Hepatocyte (in vitro differentiated cells): ENCODE data around the gene SERPINE2. TPM values are rescaled to one million over a fixed set of nuclear protein-coding genes. Genes with fewer than 3 reads are reported as not detected.
A peak's percentile ranks its signal among the peaks of the same experiment; 100 is the strongest.

Experiments used
- DNase-seq: peaks from one replicate; pipeline ENCODE4 v3.0.0-alpha.2; 2016; ENCODE audit warnings: low spot score
- H2AFZ ChIP-seq: fragments of 200-600 bp; sonication (generic); 2 replicates; pipeline ENCODE4 v1.6.0; 2016; ENCODE audit warnings: antibody characterized with exemption, mild to moderate bottlenecking
- H3K27ac ChIP-seq: fragments of 200-600 bp; sonication (generic); 2 replicates; pipeline ENCODE4 v1.5.1; 2016; ENCODE audit warnings: mild to moderate bottlenecking
- H3K27me3 ChIP-seq: fragments of 200-600 bp; sonication (generic); 2 replicates; pipeline ENCODE4 v1.6.1; 2016
- H3K36me3 ChIP-seq: fragments of 200-600 bp; sonication (generic); replicated peaks from 2 replicates; pipeline ENCODE4 v1.5.1; 2016; ENCODE audit warnings: low read depth; ENCODE audit not compliant: insufficient read depth
- H3K4me1 ChIP-seq: fragments of 200-600 bp; sonication (generic); 2 replicates; pipeline ENCODE4 v1.5.1; 2016; ENCODE audit warnings: mild to moderate bottlenecking, moderate library complexity; ENCODE audit not compliant: insufficient read depth
- H3K4me2 ChIP-seq: fragments of 200-600 bp; sonication (generic); 2 replicates; pipeline ENCODE4 v1.6.0; 2016
- H3K4me3 ChIP-seq: fragments of 200-600 bp; sonication (generic); 2 replicates; pipeline ENCODE4 v1.5.1; 2016; ENCODE audit warnings: mild to moderate bottlenecking
- H3K79me2 ChIP-seq: fragments of 200-600 bp; sonication (generic); 2 replicates; pipeline ENCODE4 v1.6.0; 2017; ENCODE audit warnings: mild to moderate bottlenecking
- H3K9me2 ChIP-seq: fragments of 200-600 bp; sonication (generic); replicated peaks from 2 replicates; pipeline ENCODE4 v1.6.0; 2017; ENCODE audit warnings: mild to moderate bottlenecking; ENCODE audit not compliant: insufficient read depth
- H3K9me3 ChIP-seq: fragments of 200-600 bp; sonication (generic); 2 replicates; pipeline ENCODE4 v1.5.1; 2016; ENCODE audit warnings: low read depth, mild to moderate bottlenecking
- H4K20me1 ChIP-seq: fragments of 200-600 bp; sonication (generic); 2 replicates; pipeline ENCODE4 v1.6.0; 2016; ENCODE audit warnings: mild to moderate bottlenecking; ENCODE audit not compliant: insufficient read depth, poor library complexity, severe bottlenecking
- CTCF ChIP-seq: fragments of 200-600 bp; sonication (generic); IDR thresholded peaks from 2 replicates; pipeline ENCODE4 v1.5.1; 2016; ENCODE audit warnings: antibody characterized with exemption, mild to moderate bottlenecking; ENCODE audit not compliant: poor library complexity
- EZH2 ChIP-seq: fragments of 200-600 bp; sonication (generic); IDR thresholded peaks from 2 replicates; pipeline ENCODE4 v1.6.1; 2016; ENCODE audit warnings: antibody characterized with exemption, mild to moderate bottlenecking, borderline replicate concordance
- EZH2phosphoT487 ChIP-seq: fragments of 200-600 bp; sonication (generic); IDR thresholded peaks from one replicate; pipeline ENCODE4 v1.6.1; 2018; ENCODE audit warnings: antibody characterized with exemption, mild to moderate bottlenecking, low read depth, moderate library complexity; ENCODE audit not compliant: unreplicated experiment, severe bottlenecking
- WGBS: methylation state at CpG from one replicate; pipeline ENCODE4 v1.1.6; 2016; ENCODE audit warnings: low lambda C conversion rate; ENCODE audit errors: missing lambda C conversion rate; 5-methylcytosine and 5-hydroxymethylcytosine counted together
- polyA plus RNA-seq: library from polyadenylated mRNA; unstranded; fragments of >200 nt; fragmentation: Nextera tagmentation; extraction: Ambion mirVana; gene quantifications from 2 replicates; pipeline ENCODE4 v1.2.1, GENCODE V29; 2016
- total RNA-seq: library from RNA; depleted of rRNA; stranded (reverse); fragments of >200 nt; gene quantifications from 2 replicates; pipeline ENCODE4 v1.2.3, GENCODE V29; 2014

SERPINE2 gene
- total and polyA plus RNA-seq, 2 experiments from 2014 or later: 186 to 427 TPM

- TF ChIP-seq CTCF: no peak
- no peak for TF ChIP-seq EZH2
- no peak for DNase-seq
- H2AFZ ChIP-seq: no peak overlapping the region
- no peaks in the 10 kb centered on the region for H3K9me2 ChIP-seq
- 79% methylated on average over 5 of the region's 5 CpGs for WGBS
- H4K20me1 ChIP-seq: no peaks in the 10 kb centered on the region
- no peaks in the 10 kb centered on the region for H3K36me3 ChIP-seq
- H3K9me3 ChIP-seq: no peaks in the 10 kb centered on the region
- H3K4me2 ChIP-seq: no peak overlapping the region
- no peak overlapping the region for H3K4me3 ChIP-seq
- H3K79me2 ChIP-seq: no peaks in the 10 kb centered on the region
- no peaks in the 10 kb centered on the region for H3K27me3 ChIP-seq
- H3K4me1 ChIP-seq: no peaks in the 10 kb centered on the region
- H3K27ac ChIP-seq: no peak overlapping the region
Measured at GRCh38 chr2:224077773-224078507, 38.9 kb upstream of the SERPINE2 start.

GRCh38 chr2:224075588-224075987 lies 36.5 kb upstream of the SERPINE2 start:
- DNase-seq: no peak
- Histone ChIP-seq H3K4me2 (no peak overlapping the region), H3K4me1 (no peaks in the 10 kb centered on the region), H3K27me3 (no peaks in the 10 kb centered on the region), H2AFZ (no peak overlapping the region), H4K20me1 (no peaks in the 10 kb centered on the region), H3K27ac (no peak overlapping the region), H3K4me3 (no peak overlapping the region), H3K9me2 (no peaks in the 10 kb centered on the region), H3K36me3 (no peaks in the 10 kb centered on the region), H3K9me3 (no peaks in the 10 kb centered on the region), H3K79me2 (no peaks in the 10 kb centered on the region)
- 93% methylated on average over 3 of the region's 3 CpGs for WGBS
- TF ChIP-seq CTCF (no peak), EZH2 (no peak), EZH2phosphoT487 (no peak)

- no peaks in the 10 kb centered on the region for H3K36me3 ChIP-seq
- H3K27ac ChIP-seq: peak overlapping the region; percentile 14
- no peak for TF ChIP-seq CTCF
- no peak for TF ChIP-seq EZH2phosphoT487
- no peaks in the 10 kb centered on the region for H3K9me3 ChIP-seq
- no peaks in the 10 kb centered on the region for H3K27me3 ChIP-seq
- no peaks in the 10 kb centered on the region for H3K79me2 ChIP-seq
- H2AFZ ChIP-seq: no peak overlapping the region
- no peaks in the 10 kb centered on the region for H3K9me2 ChIP-seq
- H3K4me3 ChIP-seq: no peak overlapping the region
- H3K4me2 ChIP-seq: no peak overlapping the region
- no peak for DNase-seq
- 72% methylated on average over 3 of the region's 3 CpGs for WGBS
- H3K4me1 ChIP-seq: no peaks in the 10 kb centered on the region
- H4K20me1 ChIP-seq: no peaks in the 10 kb centered on the region
Measured at GRCh38 chr2:224073676-224074075, 34.6 kb upstream of the SERPINE2 start.
